ENCODE results near the gene LIPN.

Gene LIPN, protein sequence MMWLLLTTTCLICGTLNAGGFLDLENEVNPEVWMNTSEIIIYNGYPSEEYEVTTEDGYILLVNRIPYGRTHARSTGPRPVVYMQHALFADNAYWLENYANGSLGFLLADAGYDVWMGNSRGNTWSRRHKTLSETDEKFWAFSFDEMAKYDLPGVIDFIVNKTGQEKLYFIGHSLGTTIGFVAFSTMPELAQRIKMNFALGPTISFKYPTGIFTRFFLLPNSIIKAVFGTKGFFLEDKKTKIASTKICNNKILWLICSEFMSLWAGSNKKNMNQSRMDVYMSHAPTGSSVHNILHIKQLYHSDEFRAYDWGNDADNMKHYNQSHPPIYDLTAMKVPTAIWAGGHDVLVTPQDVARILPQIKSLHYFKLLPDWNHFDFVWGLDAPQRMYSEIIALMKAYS

DNA sequence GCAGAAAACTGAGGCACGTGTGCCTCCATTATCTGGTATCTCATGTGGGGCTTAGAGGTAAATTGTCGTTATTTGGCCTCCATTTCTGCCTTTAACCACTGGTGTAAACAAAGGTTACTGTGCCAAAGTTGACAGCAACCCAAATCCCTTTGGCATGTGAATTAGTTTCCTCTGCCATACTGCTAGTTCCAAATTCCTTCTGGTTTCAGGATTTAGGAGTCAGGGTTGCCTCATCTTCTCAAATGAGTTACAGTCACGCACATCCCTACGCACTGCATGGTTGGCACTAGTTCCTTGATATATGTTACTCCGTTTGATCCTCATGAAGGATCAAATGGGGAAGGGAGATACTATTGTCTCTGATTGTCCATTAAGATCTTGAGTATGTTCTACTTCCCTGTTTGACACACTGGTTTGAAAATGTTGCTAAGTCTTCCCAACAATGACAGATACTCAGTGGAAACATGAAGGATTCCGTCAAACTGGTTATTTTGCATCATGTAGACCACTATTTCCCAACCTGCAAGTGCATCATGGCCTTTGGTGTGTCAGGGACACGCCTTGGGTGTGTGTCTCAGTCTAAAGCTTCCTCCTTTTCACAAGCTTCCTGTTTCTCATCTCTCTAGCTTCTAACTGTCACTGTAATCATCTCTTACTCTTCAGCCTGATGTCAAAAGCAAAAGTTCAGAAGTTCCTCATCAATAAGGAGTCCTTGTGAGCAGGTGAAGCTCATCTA is at the start of gene LIPN:
Gene LIPN (plus strand): TSS at position 655 of the 736 bp plus-strand sequence. CDS start 1,386 bp downstream, outside the sequence.
- DNase-seq (ENCODE audit: low read depth), result no peak
- H3K4me3 ChIP-seq (ENCODE audit: low read depth, low read length), result no peak within 1 kb of the TSS
- TF ChIP-seq, protein P1, sequence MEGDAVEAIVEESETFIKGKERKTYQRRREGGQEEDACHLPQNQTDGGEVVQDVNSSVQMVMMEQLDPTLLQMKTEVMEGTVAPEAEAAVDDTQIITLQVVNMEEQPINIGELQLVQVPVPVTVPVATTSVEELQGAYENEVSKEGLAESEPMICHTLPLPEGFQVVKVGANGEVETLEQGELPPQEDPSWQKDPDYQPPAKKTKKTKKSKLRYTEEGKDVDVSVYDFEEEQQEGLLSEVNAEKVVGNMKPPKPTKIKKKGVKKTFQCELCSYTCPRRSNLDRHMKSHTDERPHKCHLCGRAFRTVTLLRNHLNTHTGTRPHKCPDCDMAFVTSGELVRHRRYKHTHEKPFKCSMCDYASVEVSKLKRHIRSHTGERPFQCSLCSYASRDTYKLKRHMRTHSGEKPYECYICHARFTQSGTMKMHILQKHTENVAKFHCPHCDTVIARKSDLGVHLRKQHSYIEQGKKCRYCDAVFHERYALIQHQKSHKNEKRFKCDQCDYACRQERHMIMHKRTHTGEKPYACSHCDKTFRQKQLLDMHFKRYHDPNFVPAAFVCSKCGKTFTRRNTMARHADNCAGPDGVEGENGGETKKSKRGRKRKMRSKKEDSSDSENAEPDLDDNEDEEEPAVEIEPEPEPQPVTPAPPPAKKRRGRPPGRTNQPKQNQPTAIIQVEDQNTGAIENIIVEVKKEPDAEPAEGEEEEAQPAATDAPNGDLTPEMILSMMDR (conservative IDR thresholded peaks at IDR 0.05; ENCODE audit: low read depth, low read length), result no peak

DNA sequence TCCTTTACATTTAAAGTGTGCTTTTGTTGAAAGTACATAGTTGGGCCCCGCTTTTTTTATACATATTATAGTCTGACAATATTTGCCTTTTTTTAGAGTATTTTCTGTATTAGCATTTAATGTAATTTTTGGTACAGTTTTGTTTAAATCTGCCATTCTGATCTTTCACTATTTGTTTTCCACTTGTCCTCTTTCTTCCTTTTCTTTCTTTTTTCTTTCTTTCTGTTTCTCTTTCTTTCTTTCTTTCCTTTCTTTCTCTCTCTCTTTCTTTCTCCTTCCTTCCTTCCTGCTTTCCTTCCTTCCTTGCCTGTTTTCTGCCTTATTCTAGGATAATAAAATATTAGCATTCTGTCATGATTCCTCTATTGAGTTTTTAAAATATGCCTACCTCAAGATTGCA is 44.3 kb upstream of the LIPN start:
- H3K4me3 ChIP-seq (ENCODE audit: low read depth, low read length), result no peak overlapping the region
- no peak for DNase-seq (ENCODE audit: low read depth)
- TF ChIP-seq, protein P1 (conservative IDR thresholded peaks at IDR 0.05; ENCODE audit: low read depth, low read length), result no peak

DNA sequence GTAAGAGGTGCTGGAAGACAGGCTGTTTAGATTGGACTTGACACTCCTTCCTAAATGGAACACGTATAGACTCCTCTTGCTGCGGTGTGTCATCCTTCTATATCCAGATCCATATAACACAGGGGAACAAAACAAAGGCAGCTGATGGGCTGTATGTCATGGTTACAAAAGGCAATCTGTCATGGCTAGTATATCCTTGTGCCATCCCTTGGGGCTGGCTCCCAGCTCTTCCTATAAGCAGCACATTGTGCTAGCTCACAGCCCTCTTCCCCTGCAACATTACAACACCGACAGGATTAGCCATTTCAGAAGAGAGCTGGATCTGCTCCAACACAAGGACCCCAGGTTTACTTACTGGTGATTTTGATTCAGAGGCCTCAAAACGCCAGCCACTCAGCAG is 38.4 kb upstream of the LIPN start:
- TF ChIP-seq, protein P1 (conservative IDR thresholded peaks at IDR 0.05; ENCODE audit: low read depth, low read length), result no peak
- no peak overlapping the region for H3K4me3 ChIP-seq (ENCODE audit: low read depth, low read length)
- no peak for DNase-seq (ENCODE audit: low read depth)

DNA sequence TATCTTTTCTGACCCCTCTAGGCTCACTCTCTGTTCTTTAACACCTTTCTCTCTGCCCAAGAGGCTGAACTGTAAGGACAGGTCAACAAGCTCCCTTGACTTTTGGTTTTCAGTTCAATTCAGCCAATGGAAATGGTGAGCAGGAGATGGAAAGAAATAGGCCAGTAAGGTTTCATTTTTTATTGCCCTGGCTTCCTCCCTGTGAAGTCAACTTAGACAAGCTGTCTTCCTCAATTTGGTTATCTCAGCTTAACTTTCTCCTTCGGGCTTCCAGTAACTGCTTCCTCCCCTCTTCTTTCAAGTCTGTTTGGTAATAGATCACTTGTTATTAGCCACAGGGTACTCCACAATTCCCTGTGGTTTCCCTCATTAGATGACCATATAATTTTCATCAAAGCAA is 34.0 kb upstream of the LIPN start:
- TF ChIP-seq, protein P1 (conservative IDR thresholded peaks at IDR 0.05; ENCODE audit: low read depth, low read length), result no peak
- no peak overlapping the region for H3K4me3 ChIP-seq (ENCODE audit: low read depth, low read length)
- DNase-seq (ENCODE audit: low read depth), result no peak

DNA sequence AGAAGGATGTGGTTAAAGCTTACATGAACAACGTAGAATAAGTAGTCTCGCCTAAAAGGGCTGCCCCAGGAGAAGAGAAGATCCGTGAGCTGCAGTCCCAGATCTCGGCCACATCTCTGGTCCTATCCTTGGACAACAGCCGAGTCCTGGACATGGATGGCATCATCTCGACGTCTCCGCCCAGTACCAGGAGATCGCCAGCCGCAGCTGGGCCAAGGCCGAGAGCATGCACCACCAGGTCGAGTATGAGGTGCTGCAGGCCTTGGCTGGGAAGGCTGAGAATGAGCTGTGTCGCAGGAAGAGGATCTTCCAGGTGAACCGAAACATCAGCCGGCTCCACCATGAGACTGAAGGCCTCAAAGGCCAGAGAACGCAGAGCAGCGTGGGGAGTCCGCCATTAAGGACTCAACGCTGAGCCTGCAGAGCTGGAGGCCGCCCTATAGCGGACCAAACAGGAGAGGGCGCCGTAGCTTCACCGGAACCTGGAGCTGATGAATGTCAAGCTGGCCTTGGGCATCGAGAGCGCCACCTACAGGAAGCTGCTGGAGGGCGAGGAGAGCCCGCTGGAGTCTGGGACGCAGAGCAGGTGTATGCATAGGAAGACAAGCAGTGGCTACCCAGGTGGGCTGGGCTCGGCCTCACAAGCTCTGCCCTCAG is 31.6 kb upstream of the LIPN start:
- TF ChIP-seq, protein P1 (conservative IDR thresholded peaks at IDR 0.05; ENCODE audit: low read depth, low read length), result peak; percentile 57
- H3K4me3 ChIP-seq (ENCODE audit: low read depth, low read length), result no peak overlapping the region
- peak; percentile 37 for DNase-seq (ENCODE audit: low read depth)

DNA sequence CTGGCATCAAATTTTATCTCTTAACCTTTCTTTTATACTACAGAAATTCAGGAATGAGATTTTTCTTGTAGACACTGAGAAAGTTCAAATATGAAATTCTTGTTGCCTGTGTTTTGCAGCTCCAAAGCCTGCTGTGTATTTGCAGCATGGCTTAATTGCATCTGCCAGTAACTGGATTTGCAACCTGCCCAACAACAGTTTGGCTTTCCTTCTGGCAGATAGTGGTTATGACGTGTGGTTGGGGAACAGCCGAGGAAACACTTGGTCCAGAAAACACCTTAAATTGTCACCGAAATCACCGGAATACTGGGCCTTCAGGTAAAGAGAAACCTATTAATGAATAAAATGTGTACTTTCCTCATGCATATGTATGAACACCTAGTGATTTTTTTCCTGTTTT is 29.0 kb upstream of the LIPN start:
- no peak for DNase-seq (ENCODE audit: low read depth)
- TF ChIP-seq, protein P1 (conservative IDR thresholded peaks at IDR 0.05; ENCODE audit: low read depth, low read length), result no peak
- no peak overlapping the region for H3K4me3 ChIP-seq (ENCODE audit: low read depth, low read length)
